Skeletal muscle satellite cell (primary cell): ENCODE measurements around the gene TIMMDC1. TPM values are rescaled to one million over a fixed set of nuclear protein-coding genes. Genes with fewer than 3 reads are reported as not detected.

Experiments used
- H3K27me3 ChIP-seq: 2 replicates; pipeline ENCODE4 v1.7.0; 2013; ENCODE audit warnings: low read length; ENCODE audit not compliant: control insufficient read depth, insufficient read depth
- H3K36me3 ChIP-seq: 2 replicates; pipeline ENCODE4 v1.7.0; 2013; ENCODE audit warnings: mild to moderate bottlenecking, control low read depth, low read length; ENCODE audit not compliant: insufficient read depth
- H3K4me1 ChIP-seq: 2 replicates; pipeline ENCODE4 v1.7.0; 2013; ENCODE audit warnings: low read length; ENCODE audit not compliant: control insufficient read depth, insufficient read depth
- H3K4me2 ChIP-seq: 2 replicates; pipeline ENCODE4 v1.7.0; 2013; ENCODE audit warnings: mild to moderate bottlenecking, low read length
- H3K4me3 ChIP-seq: 2 replicates; pipeline ENCODE4 v1.7.0; 2013; ENCODE audit warnings: low read length
- H3K9ac ChIP-seq: 2 replicates; pipeline ENCODE4 v1.7.0; 2013; ENCODE audit warnings: mild to moderate bottlenecking, low read depth, low read length, moderate library complexity
- H3K9me3 ChIP-seq: replicated peaks from 2 replicates; pipeline ENCODE4 v1.7.0; 2013; ENCODE audit warnings: mild to moderate bottlenecking, control low read depth, low read length
- total RNA-seq: library from RNA; depleted of rRNA; stranded (reverse); fragments of >200 nt; gene quantifications from 2 replicates; pipeline ENCODE4 v1.2.3, GENCODE V29; 2012; rRNA removed

The TIMMDC1 gene
- 63.1 and 67.2 TPM in 2 replicates for total RNA-seq

GRCh38 chr3:119498186-119499011 lies at the start of gene TIMMDC1:
TSS of gene TIMMDC1 (plus strand) at chr3:119498547. CDS start at chr3:119498734, 187 bp downstream.
- no peaks in the 10 kb centered on the region for H3K27me3 ChIP-seq
- peak within 1 kb of the TSS; percentile 90 for H3K4me2 ChIP-seq
- H3K4me1 ChIP-seq, result peaks cover 23% of the 10 kb centered on the region
- H3K9ac ChIP-seq, result peak within 1 kb of the TSS; percentile 91
- H3K9me3 ChIP-seq, result no peaks in the 10 kb centered on the region
- H3K4me3 ChIP-seq, result peak within 1 kb of the TSS; percentile 90
- H3K36me3 ChIP-seq, result peaks cover 2% of the 10 kb centered on the region

- Histone ChIP-seq H3K9ac (no peak overlapping the region), H3K4me1 (no peaks in the 10 kb centered on the region), H3K4me3 (no peak overlapping the region), H3K27me3 (no peaks in the 10 kb centered on the region), H3K36me3 (peaks cover 89% of the 10 kb centered on the region), H3K9me3 (no peaks in the 10 kb centered on the region), H3K4me2 (no peak overlapping the region)
Observed at GRCh38 chr3:119453822-119454221, 44.5 kb upstream of the TIMMDC1 start.

- Histone ChIP-seq H3K27me3 (no peaks in the 10 kb centered on the region), H3K9ac (no peak overlapping the region), H3K4me1 (peaks cover 12% of the 10 kb centered on the region), H3K4me3 (no peak overlapping the region), H3K4me2 (no peak overlapping the region), H3K36me3 (peaks cover 90% of the 10 kb centered on the region), H3K9me3 (no peaks in the 10 kb centered on the region)
Observed at GRCh38 chr3:119456469-119456868, 41.9 kb upstream of the TIMMDC1 start.

- Histone ChIP-seq H3K9ac (no peak overlapping the region), H3K36me3 (peaks cover 91% of the 10 kb centered on the region), H3K4me2 (no peak overlapping the region)
Observed at GRCh38 chr3:119457246-119457645, 41.1 kb upstream of the TIMMDC1 start.

GRCh38 chr3:119463171-119464169 lies 34.9 kb upstream of the TIMMDC1 start, which contains the start of gene TMEM39A:
TSS of gene TMEM39A (minus strand) at chr3:119463615. CDS start at chr3:119462074, 1,541 bp downstream.
- H3K4me2 ChIP-seq, result peak within 1 kb of the TSS; percentile 82
- H3K36me3 ChIP-seq, result peaks cover 32% of the 10 kb centered on the region
- peak within 1 kb of the TSS; percentile 97 for H3K9ac ChIP-seq
- no peaks in the 10 kb centered on the region for H3K27me3 ChIP-seq
- H3K9me3 ChIP-seq, result no peaks in the 10 kb centered on the region
- H3K4me1 ChIP-seq, result peaks cover 27% of the 10 kb centered on the region
- H3K4me3 ChIP-seq, result peak within 1 kb of the TSS; percentile 85

More at GRCh38 chr3:119457246-119457645, 41.1 kb upstream of the TIMMDC1 start:
- no peak overlapping the region for H3K4me3 ChIP-seq
- peaks cover 20% of the 10 kb centered on the region for H3K4me1 ChIP-seq
- no peaks in the 10 kb centered on the region for H3K9me3 ChIP-seq
- no peaks in the 10 kb centered on the region for H3K27me3 ChIP-seq

GRCh38 chr3:119468041-119468440 lies 30.3 kb upstream of the TIMMDC1 start:
- H3K4me1 ChIP-seq, result peaks cover 16% of the 10 kb centered on the region
- H3K9ac ChIP-seq, result peak overlapping the region; percentile 83
- H3K4me3 ChIP-seq, result peak overlapping the region; percentile 89
- H3K36me3 ChIP-seq, result no peaks in the 10 kb centered on the region
- H3K9me3 ChIP-seq, result no peaks in the 10 kb centered on the region
- H3K4me2 ChIP-seq, result peak overlapping the region; percentile 83
- no peaks in the 10 kb centered on the region for H3K27me3 ChIP-seq

- Histone ChIP-seq H3K36me3 (no peaks in the 10 kb centered on the region), H3K9me3 (no peaks in the 10 kb centered on the region), H3K9ac (peak overlapping the region; percentile 83), H3K27me3 (no peaks in the 10 kb centered on the region), H3K4me3 (peak overlapping the region; percentile 89), H3K4me2 (peak overlapping the region; percentile 83), H3K4me1 (peaks cover 11% of the 10 kb centered on the region)
Observed at GRCh38 chr3:119469418-119470189, 28.7 kb upstream of the TIMMDC1 start.

- no peaks in the 10 kb centered on the region for H3K27me3 ChIP-seq
Observed at GRCh38 chr3:119470866-119471265, 27.5 kb upstream of the TIMMDC1 start.

GRCh38 chr3:119481079-119481478 lies 17.3 kb upstream of the TIMMDC1 start:
- Histone ChIP-seq H3K4me1 (no peaks in the 10 kb centered on the region), H3K36me3 (peaks cover 23% of the 10 kb centered on the region), H3K4me3 (no peak overlapping the region), H3K4me2 (no peak overlapping the region), H3K9ac (no peak overlapping the region), H3K9me3 (no peaks in the 10 kb centered on the region), H3K27me3 (no peaks in the 10 kb centered on the region)

More at GRCh38 chr3:119470866-119471265, 27.5 kb upstream of the TIMMDC1 start:
- no peaks in the 10 kb centered on the region for H3K36me3 ChIP-seq
- no peak overlapping the region for H3K4me3 ChIP-seq
- no peak overlapping the region for H3K4me2 ChIP-seq
- peaks cover 11% of the 10 kb centered on the region for H3K4me1 ChIP-seq
- no peaks in the 10 kb centered on the region for H3K9me3 ChIP-seq
- no peak overlapping the region for H3K9ac ChIP-seq

GRCh38 chr3:119483101-119483500 lies 15.2 kb upstream of the TIMMDC1 start:
- H3K27me3 ChIP-seq, result no peaks in the 10 kb centered on the region
- H3K4me2 ChIP-seq, result no peak overlapping the region
- H3K4me3 ChIP-seq, result no peak overlapping the region
- H3K4me1 ChIP-seq, result no peaks in the 10 kb centered on the region
- no peaks in the 10 kb centered on the region for H3K9me3 ChIP-seq
- H3K36me3 ChIP-seq, result peaks cover 21% of the 10 kb centered on the region
- no peak overlapping the region for H3K9ac ChIP-seq
